HG03442 (cell line): ENCODE results near the gene FRMD8.

Experiments
- ATAC-seq: cut with Tn5 transposase; IDR thresholded peaks from one replicate; pipeline ENCODE4 v1.9.1; 2021; ENCODE audit warnings: mild to moderate bottlenecking, moderate library complexity; ENCODE audit not compliant: unreplicated experiment

The FRMD8 gene

DNA sequence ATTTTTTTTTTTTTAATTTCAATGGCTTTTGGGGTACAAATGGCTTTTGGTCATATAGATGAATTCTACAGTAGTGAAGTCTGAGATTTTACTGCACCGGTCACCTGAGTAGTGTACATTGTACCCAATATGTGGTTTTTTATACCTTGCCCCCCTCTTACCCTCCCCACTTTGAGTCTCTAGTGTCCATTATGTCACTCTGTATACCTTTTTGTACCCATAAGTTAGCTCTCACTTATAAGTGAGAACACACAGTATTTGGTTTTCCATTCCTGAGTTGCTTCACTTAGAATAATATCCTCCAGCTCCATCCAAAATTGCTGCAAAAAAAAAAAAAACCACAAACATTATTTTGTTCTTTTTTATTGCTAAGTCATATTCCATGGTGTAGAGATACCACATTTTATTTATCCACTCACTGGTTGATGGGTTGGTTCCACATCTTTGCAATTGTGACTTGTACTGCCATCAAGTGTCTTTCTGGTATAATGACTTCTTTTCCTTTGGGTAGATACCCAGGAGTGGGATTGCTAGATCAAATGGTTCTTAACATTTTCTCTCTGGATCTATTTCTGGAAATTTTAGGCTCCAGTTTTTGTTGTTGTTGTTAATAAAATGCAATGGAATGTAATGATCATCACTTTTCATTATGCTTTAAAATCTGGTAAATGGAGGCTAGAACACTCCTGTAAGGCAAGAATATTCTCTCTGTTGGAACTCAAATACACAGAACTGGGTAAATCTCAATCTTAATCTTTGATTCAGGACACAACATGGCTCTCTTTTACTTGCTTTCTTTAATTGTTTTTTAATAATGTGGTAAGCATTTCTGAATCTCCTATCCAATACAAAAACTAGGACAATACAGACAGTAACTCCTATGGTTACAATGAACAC is 46.5 kb downstream of the FRMD8 start:
- ATAC-seq = no peak

DNA sequence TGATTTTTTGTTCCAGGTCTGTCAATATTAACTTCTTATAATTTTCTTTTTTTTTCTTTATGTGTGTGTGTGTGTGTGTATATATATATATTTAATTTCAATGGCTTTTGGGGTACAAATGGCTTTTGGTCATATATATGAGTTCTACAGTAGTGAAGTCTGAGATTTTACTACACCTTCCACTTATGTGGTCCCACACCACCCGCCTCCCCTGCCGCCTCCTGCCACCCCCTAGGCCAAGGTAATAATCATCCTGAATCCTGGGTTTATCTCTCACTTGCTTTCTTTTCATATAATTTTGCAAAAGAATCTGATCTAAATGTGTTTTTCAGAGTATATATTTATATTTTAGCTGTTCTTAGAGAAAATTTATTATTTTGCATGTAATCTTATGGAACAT is 47.2 kb downstream of the FRMD8 start:
- ATAC-seq = no peak

DNA sequence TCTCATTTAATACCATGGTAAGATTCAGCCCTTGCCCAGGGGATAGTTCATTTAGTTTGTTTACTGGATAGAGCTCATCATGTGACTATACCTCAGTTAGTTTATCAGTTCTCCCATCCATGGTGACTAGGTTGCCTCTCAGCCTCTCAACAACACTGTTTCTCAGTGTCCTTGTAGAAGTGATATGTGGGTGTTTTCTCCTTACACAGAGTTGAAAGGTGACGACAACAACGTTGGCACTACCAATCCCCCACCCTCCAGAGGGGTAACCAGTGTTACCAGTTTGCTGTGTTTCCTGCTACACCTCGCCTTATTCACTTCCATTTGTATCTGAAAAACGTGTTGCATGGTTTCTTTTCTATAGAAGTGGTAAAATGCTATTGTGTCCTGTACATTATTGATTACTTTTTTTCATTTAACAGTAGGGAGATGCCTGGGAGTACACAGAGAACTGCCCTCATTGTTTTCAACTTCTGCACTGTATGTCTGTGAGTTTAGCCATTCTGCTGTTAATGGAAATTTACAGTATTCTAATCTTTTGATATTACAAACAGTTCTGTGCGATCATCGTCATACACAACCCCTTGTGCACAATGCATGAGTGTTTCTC is 47.7 kb downstream of the FRMD8 start:
- no peak for ATAC-seq

DNA sequence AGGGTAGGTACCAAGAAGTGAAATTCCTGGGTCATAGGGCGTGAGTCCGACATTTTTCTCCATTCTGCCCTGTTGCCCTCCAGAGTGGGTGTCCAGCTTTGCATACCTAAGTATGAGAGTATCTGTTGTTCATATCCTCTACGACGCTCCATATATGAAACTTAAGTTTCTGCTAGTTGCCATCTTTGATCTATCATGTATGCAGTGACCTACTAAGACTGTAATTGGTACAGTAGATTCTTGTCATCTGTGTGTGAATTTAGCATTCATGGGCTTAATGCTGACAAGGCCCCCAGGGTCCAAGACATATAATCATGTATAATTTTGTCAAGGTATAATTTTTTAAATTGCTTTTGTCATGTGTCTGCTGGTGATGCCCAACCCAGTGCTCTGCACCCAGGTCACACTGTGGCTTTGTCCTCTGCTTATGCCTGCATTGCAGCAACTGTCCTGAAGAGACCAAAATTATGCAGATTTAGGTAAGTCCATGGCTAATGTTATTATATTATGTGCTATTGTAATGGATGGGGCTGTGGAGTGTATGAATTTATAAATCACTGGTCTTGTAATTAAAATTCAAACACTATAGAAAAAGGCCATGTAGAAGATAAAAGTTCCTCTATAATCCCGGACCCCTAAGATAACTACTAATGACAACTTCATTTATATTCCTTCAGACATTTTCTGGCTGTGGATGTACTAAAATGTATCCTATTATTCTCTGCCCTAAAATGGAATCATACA is 48.4 kb downstream of the FRMD8 start:
- ATAC-seq = no peak

DNA sequence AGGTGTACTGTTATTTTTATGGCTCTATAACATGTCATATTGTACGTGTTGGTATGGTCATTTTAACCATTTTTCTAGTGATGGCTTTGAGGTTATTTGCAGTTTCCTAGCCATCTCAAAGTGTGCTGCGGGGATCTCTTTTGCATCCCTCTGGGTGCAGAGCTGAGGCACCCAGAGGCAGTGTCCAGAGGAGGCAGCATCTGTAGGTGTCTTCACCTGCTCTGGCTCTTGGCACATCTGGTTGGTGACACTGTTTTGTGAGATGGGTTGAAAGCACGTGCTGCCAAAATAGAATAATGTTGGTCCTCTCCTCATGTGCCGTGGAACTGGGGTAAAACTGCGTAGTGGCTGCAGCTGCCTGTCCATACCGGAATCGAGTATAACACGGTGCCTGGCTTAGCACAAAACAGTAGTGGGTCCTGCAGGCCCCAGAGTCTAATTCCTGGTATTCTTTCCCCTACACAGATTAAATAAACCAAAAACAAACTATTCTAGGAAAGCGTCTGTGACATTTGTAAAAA is 49.0 kb downstream of the FRMD8 start:
- ATAC-seq = no peak

DNA sequence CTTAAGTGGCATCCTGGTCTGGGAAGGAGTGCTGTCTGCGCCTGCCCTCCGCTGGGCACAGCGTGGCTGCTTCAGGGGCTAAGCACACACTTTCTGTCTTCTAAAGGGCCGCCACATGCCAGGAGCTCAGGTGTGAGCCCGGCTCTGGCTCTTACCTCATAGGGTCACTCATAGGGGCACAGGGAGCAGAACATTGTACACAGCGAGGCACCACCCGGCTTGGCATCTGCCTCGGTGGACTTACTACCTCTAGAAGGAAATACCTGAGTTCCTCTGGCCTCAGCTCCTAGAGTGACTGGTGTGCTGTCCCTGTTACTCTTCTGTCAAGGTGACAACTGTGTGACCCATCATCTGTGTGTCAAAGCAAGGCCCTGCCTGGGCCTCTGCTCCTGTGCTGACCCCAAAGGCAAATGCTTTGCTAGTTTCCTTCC is 49.6 kb downstream of the FRMD8 start:
- no peak for ATAC-seq

DNA sequence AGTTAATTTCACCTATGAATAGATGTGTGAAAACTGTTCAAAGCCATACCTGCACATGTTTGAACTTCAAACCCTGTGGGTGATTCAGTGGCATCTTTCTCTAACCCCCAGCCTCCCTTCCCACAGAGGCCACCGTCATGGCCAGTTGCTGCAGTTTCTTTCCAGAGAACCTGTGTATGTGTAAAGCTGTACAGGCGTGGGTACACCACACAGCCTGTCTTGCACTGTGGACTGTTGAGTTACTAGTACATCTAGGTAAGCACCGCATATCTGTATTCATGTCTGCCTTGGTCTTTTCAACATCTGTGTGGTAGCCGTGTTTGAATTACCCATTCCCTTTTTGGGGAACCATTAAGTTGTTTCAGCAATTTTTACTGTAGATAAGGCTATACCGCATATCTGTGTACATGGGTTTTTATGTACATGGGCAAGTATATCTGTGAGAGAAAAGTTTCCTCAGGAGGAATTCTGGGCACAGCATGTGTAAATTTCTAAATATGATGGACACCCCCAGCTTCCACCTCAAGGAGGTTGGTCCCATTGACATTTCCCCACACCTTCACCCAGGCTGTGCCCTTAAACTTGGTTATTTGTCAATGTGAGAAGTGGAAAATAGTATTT is 50.1 kb downstream of the FRMD8 start:
- no peak for ATAC-seq

DNA sequence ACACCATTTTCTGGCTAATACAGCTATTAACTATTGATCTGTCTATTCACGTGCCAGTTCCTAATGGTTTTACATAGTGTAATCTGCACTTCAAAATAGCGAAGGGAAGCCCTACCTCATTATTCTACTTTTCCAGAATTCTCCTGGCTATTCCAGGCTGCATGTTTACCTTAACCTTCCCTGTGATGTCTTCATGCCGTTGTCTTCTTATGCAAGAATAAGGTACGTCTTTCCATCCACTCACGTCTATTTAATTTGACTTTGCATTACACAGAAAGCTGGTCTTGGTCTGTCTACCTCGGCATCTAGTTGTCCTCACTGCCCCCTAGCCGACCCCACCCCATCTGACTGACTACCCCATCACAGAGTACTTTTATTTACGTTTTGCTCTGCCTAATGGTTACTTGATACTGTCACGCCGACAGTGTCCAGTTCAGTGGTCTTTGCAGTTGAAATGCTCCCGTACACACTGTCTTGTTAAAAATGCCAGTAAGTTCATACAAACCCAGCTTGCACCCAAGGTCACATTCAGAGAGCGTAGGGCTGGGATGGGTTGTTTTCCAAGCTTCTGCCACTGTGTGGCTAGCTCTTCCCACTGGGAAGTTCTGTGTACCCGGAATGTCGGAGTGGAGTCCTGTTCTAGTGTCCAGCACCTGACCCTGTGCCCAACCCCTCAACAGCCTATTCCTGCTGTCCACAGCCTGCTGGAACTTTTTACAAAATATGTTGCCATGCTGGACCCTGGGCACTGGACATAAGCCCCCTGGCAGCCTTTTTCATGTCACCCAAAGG is 51.2 kb downstream of the FRMD8 start:
- ATAC-seq = no peak

DNA sequence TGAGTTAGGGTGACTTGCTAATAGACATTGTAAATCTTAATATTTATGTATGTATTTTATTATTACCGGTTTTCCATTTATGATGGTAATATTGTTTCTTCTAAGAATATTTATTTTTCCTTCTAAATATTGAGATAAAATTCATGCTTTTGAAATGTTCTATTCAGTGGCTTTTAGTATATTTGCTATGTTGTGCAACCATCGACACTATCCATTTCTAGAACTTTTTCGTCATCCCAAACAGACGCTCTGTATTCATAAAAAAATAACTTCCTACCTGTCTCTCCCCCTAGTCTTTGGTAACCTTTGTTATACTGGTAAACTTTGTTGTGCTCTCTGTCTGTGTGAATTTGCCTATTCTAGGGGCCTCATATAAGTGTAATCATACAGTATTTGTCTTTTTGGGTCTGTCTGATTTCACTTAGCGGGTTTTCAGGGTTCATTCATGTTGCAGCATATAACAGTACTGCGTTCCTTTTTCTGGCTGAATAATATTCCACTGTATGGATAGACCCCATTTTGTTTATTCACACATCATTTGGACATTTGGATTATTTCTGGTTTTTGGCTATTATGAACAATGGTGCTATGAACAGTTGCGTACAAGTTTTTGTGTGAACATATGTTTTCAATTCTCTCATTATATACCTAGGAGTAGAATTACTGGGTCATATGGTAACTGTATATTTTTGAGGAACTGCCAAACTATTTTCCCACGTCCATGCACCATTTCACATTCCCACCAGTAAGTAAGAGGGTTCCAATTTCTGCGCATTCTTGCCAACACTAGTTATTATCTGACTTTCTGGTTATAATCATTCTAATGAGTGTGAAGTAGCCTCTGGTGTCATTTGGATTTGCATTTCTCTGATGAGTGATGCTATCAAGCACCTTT is 52.1 kb downstream of the FRMD8 start:
- no peak for ATAC-seq

DNA sequence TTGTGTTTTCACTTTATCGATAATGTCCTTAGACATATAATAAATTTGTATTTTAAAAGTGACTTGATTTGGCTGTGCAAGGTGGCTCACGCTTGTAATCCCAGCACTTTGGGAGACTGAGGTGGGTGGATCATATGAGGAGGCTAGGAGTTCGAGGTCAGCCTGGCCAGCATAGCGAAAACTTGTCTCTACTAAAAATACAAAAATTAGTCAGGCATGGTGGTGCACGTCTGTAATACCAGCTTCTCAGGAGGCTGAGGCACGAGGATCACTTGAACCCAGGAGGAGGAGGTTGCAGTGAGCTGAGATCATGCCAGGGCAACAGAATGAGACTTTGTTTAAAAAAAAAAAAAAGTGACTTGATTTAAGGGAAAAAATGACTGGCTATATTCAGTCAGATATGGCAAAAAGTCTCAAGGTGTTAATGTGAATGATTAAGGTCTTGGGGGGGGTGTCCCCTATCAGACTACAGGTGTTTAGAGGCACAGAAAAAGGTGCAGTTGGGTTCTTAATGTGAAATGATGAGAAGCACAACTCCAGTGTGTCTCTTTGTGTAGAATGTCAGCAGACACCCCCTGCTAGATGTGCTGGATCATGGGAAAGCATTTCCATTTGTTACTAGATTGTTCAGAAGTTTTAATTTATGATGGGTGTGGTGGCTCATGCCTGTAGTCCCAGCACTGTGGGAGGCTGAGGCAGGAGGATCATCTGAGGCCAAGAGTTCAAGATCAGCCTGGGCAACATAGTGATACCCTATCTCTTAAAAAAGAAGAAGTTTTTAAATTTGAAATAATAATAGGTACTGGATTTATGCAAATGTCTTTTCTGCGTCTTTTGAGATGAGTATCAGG is 53.1 kb downstream of the FRMD8 start:
- ATAC-seq = no peak

DNA sequence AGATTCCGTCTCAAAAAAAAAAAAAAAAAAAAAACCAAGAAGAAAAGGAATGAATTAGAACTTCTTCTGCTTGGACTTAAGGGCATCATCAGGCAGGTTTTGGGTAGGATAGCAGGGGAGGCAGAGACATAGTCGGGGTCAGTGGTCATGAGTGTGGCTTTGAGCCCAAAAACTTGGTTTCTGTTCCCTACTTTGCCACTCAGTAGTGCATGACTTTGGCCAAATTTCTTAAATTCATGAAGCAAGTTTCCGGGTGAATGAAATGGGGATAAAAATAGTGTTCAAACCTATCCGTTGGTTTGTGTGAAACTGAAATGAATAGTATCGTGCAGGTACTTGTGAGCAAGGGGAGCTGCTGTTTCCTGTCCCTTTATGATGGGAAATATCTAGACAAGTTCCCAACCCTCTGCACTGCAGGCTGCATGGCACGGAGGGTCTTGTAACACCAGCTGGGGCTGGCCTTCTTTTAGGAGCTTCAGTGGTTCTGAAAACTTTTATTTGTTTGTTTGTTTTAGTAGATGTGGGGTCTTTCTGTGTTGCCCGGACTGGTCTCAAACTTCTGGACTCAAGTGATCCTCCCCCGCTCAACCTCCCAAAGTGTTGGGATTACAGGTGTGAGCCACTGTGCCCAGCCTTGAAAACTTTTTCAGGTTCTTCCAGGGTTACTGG is 54.5 kb downstream of the FRMD8 start:
- peak; percentile 44 for ATAC-seq

DNA sequence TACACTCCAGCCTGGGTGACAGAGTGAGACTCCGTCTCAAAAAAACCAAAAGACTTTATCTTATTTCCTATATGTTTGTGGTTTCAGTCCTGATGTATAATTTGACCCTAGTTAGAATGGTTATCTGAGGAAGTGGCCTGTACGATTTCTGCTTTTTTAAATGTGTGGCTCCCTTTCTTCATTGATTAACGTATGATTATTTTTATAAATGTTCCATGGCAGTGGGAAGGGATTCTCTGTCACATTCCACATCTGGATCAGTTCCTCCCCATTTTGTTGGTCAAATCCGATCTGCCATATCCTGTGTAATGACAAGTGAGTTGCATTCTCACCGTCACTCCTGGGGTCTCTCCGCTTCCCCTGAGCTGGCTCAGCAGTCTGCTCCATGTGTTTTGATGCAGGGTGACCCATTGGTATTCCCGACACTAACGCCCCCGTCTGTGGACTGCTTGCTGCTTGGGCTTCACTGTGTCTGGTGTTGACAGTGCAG is 56.5 kb downstream of the FRMD8 start:
- no peak for ATAC-seq

DNA sequence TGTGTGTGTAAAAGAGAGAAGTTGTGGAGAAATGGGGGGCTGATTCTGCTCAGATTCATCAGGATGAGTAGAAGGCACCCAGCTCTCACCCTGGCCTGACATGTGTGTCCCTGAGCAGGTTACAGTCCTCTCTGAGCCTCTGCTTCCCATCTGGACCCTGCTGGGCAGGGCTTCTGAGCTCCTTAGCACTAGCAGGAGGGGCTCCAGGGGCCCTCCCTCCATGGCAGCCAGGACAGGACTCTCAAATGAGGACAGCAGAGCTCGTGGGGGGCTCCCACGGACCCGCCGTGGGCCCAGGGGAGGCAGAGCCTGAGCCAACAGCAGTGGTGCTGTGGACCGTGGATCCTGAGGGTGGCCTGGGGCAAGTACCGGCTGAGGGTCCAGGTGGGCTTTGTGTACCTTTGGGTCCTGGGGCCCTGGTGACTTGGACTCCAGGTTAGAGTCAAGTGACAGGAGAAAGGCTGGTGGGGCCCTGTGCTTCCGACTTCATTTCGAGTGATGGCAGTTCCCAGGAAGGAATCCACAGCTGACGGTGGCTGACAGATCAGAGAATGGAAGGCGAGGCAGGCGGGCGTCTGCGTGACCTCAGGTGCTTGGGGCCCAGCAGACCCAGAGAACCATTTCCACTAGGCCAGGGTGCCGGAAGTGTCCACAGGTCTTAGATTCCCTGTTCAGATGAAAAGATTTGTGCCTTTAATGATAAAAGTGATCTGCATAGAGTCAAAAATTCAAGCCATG is 58.0 kb downstream of the FRMD8 start:
- ATAC-seq = no peak

DNA sequence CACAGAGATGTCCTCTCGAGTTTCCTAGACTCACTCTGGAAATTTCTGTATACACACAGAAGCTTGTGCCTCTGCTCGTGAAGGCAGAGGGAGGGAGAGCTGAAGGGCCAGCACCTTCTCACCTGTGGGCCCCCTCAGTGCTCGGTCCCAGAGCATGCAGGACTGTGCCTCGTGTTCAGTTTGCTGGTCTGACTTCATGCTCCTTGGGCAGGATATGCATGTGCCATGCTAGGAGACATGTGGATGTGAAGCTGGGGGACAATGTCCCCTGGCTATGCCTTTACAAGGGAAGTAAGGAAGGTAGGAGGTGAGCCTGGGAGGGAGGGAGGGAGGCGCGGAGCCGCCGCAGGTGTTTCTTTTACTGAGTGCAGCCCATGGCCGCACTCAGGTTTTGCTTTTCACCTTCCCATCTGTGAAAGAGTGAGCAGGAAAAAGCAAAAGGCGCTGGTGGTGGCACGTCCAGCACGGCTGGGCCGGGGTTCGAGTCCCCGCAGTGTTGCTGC is 58.7 kb downstream of the FRMD8 start:
- ATAC-seq = no peak

DNA sequence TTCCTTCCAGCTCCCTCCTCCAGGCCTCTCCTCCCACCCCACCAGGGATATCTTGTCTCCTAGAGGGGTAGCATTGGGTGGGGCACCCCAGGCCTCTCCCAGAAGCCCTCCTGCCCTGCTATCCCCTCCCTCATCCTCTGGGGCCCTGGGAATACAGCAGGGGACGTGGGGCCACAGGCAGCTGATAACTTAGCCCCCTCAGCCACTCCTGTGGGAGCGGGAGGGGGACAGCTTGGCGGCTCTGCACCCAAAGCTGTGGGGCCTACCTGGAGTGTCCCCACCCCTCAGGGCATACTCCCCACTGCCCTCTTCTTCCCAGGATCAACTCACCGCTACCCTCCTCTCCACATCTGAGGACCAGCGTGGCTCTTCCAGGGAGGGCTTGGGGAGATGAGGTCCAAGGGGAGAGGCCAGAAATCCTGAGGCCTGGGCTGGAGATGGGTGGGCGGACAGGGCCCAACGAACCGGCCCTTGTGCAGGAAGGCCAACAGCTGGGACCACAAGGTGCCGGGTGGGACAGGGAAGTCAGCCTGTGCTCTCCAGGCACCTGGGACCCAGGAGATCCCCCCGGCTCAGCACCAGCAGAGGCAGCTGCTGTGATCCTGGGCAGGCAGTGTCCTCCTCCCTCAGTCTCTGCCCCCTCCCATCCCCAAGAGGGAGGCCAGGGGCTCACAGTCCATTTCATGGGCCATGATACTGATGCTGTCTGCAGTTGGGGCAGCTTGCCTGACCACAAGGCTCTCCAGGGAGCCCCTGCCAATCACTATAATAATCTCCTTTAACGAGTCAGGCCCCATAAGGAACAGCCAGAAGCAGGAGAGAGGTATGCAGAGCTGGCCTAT is 59.4 kb downstream of the FRMD8 start:
- no peak for ATAC-seq
